Measurements from ENCODE around the gene LSM4. TPM values are rescaled to one million over a fixed set of nuclear protein-coding genes. Genes with fewer than 3 reads are reported as not detected.

LSM4 gene
- total RNA-seq, 1 experiment from 2014 or later: 713 TPM

DNA sequence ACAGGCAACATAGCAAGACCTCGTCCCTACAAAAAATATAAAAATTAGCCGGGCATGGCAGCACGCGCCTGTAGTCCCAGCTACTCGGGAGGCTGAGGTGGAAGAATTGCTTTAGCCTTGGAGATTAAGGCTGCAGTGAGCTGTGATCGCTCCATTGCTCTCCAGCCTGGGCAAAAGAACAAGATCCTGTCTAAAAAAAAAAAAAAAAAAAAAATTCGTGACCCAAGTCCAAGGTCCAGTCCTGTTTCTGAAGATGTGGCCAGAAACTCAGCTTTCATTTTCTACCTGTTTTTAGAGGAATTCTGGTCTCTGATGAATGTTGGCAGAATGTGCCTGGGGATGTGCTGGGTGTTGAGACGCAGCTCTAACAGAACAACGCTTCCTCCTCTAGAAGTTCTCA lies 15.7 kb upstream of the LSM4 start:
- H3K9ac ChIP-seq (ENCODE audit: low read length): no peak overlapping the region
- H3K27me3 ChIP-seq (ENCODE audit: low read length): no peaks in the 10 kb centered on the region
- H4K20me1 ChIP-seq (ENCODE audit: low read length): no peaks in the 10 kb centered on the region
- DNase-seq (no peak), ATAC-seq (no peak)
- TF ChIP-seq EZH2phosphoT487 (IDR thresholded peaks at IDR 0.05; ENCODE audit: borderline replicate concordance, low read length) (no peak), EZH2 (IDR thresholded peaks at IDR 0.05; ENCODE audit: low read length, unreplicated experiment) (no peak)
- TF ChIP-seq, protein P1, sequence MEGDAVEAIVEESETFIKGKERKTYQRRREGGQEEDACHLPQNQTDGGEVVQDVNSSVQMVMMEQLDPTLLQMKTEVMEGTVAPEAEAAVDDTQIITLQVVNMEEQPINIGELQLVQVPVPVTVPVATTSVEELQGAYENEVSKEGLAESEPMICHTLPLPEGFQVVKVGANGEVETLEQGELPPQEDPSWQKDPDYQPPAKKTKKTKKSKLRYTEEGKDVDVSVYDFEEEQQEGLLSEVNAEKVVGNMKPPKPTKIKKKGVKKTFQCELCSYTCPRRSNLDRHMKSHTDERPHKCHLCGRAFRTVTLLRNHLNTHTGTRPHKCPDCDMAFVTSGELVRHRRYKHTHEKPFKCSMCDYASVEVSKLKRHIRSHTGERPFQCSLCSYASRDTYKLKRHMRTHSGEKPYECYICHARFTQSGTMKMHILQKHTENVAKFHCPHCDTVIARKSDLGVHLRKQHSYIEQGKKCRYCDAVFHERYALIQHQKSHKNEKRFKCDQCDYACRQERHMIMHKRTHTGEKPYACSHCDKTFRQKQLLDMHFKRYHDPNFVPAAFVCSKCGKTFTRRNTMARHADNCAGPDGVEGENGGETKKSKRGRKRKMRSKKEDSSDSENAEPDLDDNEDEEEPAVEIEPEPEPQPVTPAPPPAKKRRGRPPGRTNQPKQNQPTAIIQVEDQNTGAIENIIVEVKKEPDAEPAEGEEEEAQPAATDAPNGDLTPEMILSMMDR (conservative IDR thresholded peaks at IDR 0.05; ENCODE audit: low read depth, low read length): no peak
- ChIA-PET CTCF (interaction anchor here (0.7 to 0.8 kb wide), 2 partner anchors 10 to 78 kb away, joined by 12 to 15 read pairs; no protein-coding TSS in a partner anchor), POLR2A (ENCODE audit: unreplicated experiment) (no interaction called here)
- no peak overlapping the region for H3K4me3 ChIP-seq (ENCODE audit: low read length)
- intact Hi-C loops (cut with micrococcal nuclease): no loop called here
- peaks cover 16% of the 10 kb centered on the region for H3K4me1 ChIP-seq (ENCODE audit: insufficient read depth, low read length)
- no peaks in the 10 kb centered on the region for H3K9me2 ChIP-seq (replicated peaks; ENCODE audit: low read length)
- H3K79me2 ChIP-seq (ENCODE audit: low read length): no peaks in the 10 kb centered on the region
- H3K36me3 ChIP-seq (ENCODE audit: low read depth, low read length): no peaks in the 10 kb centered on the region
- no TSS peak for BruUV-seq (replicated peaks)
- H3K27ac ChIP-seq (ENCODE audit: low read length): no peak overlapping the region
- no peaks in the 10 kb centered on the region for H3F3A ChIP-seq (ENCODE audit: low read length, unreplicated experiment)
- H3K4me2 ChIP-seq (ENCODE audit: low read length): no peak overlapping the region
- no peaks in the 10 kb centered on the region for H3K9me3 ChIP-seq (ENCODE audit: low read length)
- no peak overlapping the region for H2AFZ ChIP-seq (ENCODE audit: low read length)

DNA sequence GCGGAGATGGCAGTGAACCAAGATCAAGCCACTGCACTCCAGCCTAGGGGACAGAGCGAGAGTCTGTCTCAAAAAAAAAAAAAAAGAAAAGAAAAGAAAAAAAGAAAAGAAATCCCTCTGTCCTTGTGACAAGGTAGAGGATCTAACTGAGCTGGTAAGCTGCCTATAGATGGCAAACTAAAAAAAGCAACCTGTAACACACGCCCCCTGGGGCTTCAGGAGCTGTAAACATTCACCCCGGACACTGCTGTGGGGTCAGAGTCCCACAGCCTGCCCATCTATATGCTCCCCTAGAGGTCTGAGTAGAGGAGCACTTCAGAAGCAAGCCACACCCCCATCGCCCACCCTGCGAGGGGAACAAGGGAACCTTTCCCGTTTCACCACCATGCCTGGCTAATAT lies 13.2 kb upstream of the LSM4 start:
- DNase-seq: no peak
- Histone ChIP-seq H3K27ac (ENCODE audit: low read length) (no peak overlapping the region), H3K9me2 (replicated peaks; ENCODE audit: low read length) (no peaks in the 10 kb centered on the region), H2AFZ (ENCODE audit: low read length) (no peak overlapping the region), H3K27me3 (ENCODE audit: low read length) (no peaks in the 10 kb centered on the region), H3K4me2 (ENCODE audit: low read length) (no peak overlapping the region), H3F3A (ENCODE audit: low read length, unreplicated experiment) (no peaks in the 10 kb centered on the region), H3K79me2 (ENCODE audit: low read length) (no peaks in the 10 kb centered on the region), H4K20me1 (ENCODE audit: low read length) (no peaks in the 10 kb centered on the region), H3K4me1 (ENCODE audit: insufficient read depth, low read length) (peaks cover 8% of the 10 kb centered on the region), H3K36me3 (ENCODE audit: low read depth, low read length) (no peaks in the 10 kb centered on the region), H3K9me3 (ENCODE audit: low read length) (no peaks in the 10 kb centered on the region), H3K9ac (ENCODE audit: low read length) (no peak overlapping the region), H3K4me3 (ENCODE audit: low read length) (no peak overlapping the region)
- intact Hi-C loops (cut with micrococcal nuclease): no loop called here
- ChIA-PET POLR2A (ENCODE audit: unreplicated experiment) (no interaction called here), CTCF (no interaction called here)
- BruUV-seq (replicated peaks): no TSS peak
- TF ChIP-seq EZH2 (IDR thresholded peaks at IDR 0.05; ENCODE audit: low read length, unreplicated experiment) (no peak), EZH2phosphoT487 (IDR thresholded peaks at IDR 0.05; ENCODE audit: borderline replicate concordance, low read length) (no peak)
- TF ChIP-seq, protein P1 (conservative IDR thresholded peaks at IDR 0.05; ENCODE audit: low read depth, low read length): no peak
- no peak for ATAC-seq

DNA sequence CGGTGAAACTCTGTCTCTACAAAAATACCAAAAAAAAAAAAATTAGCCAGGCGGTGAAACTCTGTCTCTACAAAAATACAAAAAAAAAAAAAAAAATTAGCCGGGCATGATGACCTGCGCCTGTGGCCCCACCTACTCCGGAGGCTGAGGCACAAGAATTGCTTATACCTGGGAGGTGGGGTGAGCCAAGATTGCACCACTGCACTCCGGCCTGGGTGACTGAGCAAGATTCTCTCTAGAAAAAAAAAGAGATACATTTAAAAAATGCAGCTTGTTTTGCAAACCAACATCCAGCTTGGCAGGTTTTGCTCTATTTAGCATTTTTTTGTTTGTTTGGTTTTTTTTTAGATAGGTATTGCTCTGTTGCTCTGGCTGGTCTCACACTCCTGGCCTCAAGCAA lies 10.8 kb upstream of the LSM4 start:
- Histone ChIP-seq H2AFZ (ENCODE audit: low read length) (no peak overlapping the region), H3K27me3 (ENCODE audit: low read length) (no peaks in the 10 kb centered on the region), H3K9me2 (replicated peaks; ENCODE audit: low read length) (no peaks in the 10 kb centered on the region), H3F3A (ENCODE audit: low read length, unreplicated experiment) (no peaks in the 10 kb centered on the region), H3K9ac (ENCODE audit: low read length) (no peak overlapping the region), H3K79me2 (ENCODE audit: low read length) (no peaks in the 10 kb centered on the region), H3K4me1 (ENCODE audit: insufficient read depth, low read length) (no peaks in the 10 kb centered on the region; the same call in 1 of the 2 replicates), H3K36me3 (ENCODE audit: low read depth, low read length) (no peaks in the 10 kb centered on the region), H4K20me1 (ENCODE audit: low read length) (no peaks in the 10 kb centered on the region), H3K9me3 (ENCODE audit: low read length) (no peaks in the 10 kb centered on the region), H3K4me3 (ENCODE audit: low read length) (no peak overlapping the region), H3K27ac (ENCODE audit: low read length) (no peak overlapping the region), H3K4me2 (ENCODE audit: low read length) (no peak overlapping the region)
- ATAC-seq: no peak
- DNase-seq: no peak
- TF ChIP-seq EZH2phosphoT487 (IDR thresholded peaks at IDR 0.05; ENCODE audit: borderline replicate concordance, low read length) (no peak), EZH2 (IDR thresholded peaks at IDR 0.05; ENCODE audit: low read length, unreplicated experiment) (no peak)
- TF ChIP-seq, protein P1 (conservative IDR thresholded peaks at IDR 0.05; ENCODE audit: low read depth, low read length): no peak
- intact Hi-C loops (cut with micrococcal nuclease): no loop called here
- POLR2A ChIA-PET (ENCODE audit: unreplicated experiment): no interaction called here
- BruUV-seq (replicated peaks): no TSS peak
- CTCF ChIA-PET: interaction anchor here (0.5 kb wide), 1 partner anchor 221 kb away, joined by 12 read pairs; no protein-coding TSS in a partner anchor

Measured in PC-3 (cell line).